PFSK-1 (cell line): Measurements from ENCODE around the gene FGB.

Experiments
- FOXP2 ChIP-seq: optimal IDR thresholded peaks from 2 replicates; pipeline ENCODE3; 2011; ENCODE audit warnings: borderline replicate concordance, control low read depth, inconsistent platforms; ENCODE audit not compliant: insufficient read depth; ENCODE audit errors: extremely low read length, extremely low read depth
- POLR2AphosphoS5 ChIP-seq: IDR thresholded peaks from 2 replicates; pipeline ENCODE4 v1.6.1; 2012; ENCODE audit warnings: low read depth, mild to moderate bottlenecking, control low read depth, low read length, moderate library complexity
- SIN3A ChIP-seq: IDR thresholded peaks from 2 replicates; pipeline ENCODE4 v1.6.1; 2012; ENCODE audit warnings: mild to moderate bottlenecking, low read length, moderate library complexity, borderline replicate concordance; ENCODE audit not compliant: insufficient read depth
- TAF1 ChIP-seq: IDR thresholded peaks from 2 replicates; pipeline ENCODE4 v1.6.1; 2012; ENCODE audit warnings: low read length, control low read depth, borderline replicate concordance; ENCODE audit not compliant: insufficient read depth
- TF ChIP-seq, protein P1 (sequence below), 2 experiments: IDR thresholded peaks; 2 replicates each; pipeline versions ENCODE4 v1.6.1 to v1.8.0; 2011 to 2012; ENCODE audit warnings: low read depth in 2 of 2, low read length in 2 of 2, control low read depth in 1 of 2, inconsistent platforms in 1 of 2, mild to moderate bottlenecking in 1 of 2, moderate library complexity in 1 of 2; ENCODE audit not compliant: insufficient read depth in 1 of 2

Gene FGB

DNA sequence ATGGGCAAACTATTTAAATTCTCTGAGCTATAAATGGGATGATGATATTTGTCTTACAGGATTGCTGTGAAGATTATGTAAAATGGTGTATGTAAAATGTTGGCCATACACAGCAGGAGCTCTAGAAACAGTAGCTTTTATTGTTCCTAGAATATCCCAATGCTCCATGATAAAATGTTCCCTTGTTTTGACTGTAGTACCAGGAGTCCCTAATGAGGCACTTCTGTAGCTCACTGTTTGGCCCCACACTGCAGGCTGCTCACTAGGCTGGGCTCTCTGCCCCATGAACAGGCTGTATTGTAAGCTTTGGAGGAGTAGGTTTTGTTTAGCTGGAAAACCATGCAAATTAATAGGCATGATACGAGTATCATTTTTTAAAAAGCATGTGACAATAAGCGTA, 31.1 kb downstream of the FGB start:
- TF ChIP-seq, protein P1, sequence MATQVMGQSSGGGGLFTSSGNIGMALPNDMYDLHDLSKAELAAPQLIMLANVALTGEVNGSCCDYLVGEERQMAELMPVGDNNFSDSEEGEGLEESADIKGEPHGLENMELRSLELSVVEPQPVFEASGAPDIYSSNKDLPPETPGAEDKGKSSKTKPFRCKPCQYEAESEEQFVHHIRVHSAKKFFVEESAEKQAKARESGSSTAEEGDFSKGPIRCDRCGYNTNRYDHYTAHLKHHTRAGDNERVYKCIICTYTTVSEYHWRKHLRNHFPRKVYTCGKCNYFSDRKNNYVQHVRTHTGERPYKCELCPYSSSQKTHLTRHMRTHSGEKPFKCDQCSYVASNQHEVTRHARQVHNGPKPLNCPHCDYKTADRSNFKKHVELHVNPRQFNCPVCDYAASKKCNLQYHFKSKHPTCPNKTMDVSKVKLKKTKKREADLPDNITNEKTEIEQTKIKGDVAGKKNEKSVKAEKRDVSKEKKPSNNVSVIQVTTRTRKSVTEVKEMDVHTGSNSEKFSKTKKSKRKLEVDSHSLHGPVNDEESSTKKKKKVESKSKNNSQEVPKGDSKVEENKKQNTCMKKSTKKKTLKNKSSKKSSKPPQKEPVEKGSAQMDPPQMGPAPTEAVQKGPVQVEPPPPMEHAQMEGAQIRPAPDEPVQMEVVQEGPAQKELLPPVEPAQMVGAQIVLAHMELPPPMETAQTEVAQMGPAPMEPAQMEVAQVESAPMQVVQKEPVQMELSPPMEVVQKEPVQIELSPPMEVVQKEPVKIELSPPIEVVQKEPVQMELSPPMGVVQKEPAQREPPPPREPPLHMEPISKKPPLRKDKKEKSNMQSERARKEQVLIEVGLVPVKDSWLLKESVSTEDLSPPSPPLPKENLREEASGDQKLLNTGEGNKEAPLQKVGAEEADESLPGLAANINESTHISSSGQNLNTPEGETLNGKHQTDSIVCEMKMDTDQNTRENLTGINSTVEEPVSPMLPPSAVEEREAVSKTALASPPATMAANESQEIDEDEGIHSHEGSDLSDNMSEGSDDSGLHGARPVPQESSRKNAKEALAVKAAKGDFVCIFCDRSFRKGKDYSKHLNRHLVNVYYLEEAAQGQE (IDR thresholded peaks at IDR 0.05; ENCODE audit: insufficient read depth in 1 of 2, low read depth in 2 of 2, low read length in 2 of 2), result no peak
- TF ChIP-seq TAF1 (no peak), FOXP2 (no peak), POLR2AphosphoS5 (no peak), SIN3A (no peak)

DNA sequence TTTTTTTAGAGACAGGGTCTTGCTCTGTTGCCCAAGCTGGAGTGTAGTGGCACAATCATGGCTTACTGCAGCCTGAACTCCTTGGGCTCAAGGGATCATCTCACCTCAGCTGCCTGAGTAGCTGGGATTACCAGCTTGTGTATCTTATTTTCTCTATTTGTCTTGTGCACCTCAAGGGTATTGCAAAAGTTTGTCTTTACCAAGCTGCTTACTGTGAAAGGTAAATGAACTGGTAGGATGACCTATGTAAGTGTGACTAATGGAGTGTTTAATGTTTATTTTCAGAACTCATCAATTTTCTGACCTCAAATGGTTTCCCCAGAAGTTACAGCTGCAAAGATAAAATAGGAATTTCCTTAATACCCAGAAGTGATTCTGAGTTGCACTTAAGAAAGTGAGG, 33.0 kb downstream of the FGB start:
- no peak for TF ChIP-seq POLR2AphosphoS5
- no peak for TF ChIP-seq FOXP2
- TF ChIP-seq TAF1, result no peak
- no peak for TF ChIP-seq SIN3A
- TF ChIP-seq, protein P1 (IDR thresholded peaks at IDR 0.05; ENCODE audit: insufficient read depth in 1 of 2, low read depth in 2 of 2, low read length in 2 of 2), result no peak

DNA sequence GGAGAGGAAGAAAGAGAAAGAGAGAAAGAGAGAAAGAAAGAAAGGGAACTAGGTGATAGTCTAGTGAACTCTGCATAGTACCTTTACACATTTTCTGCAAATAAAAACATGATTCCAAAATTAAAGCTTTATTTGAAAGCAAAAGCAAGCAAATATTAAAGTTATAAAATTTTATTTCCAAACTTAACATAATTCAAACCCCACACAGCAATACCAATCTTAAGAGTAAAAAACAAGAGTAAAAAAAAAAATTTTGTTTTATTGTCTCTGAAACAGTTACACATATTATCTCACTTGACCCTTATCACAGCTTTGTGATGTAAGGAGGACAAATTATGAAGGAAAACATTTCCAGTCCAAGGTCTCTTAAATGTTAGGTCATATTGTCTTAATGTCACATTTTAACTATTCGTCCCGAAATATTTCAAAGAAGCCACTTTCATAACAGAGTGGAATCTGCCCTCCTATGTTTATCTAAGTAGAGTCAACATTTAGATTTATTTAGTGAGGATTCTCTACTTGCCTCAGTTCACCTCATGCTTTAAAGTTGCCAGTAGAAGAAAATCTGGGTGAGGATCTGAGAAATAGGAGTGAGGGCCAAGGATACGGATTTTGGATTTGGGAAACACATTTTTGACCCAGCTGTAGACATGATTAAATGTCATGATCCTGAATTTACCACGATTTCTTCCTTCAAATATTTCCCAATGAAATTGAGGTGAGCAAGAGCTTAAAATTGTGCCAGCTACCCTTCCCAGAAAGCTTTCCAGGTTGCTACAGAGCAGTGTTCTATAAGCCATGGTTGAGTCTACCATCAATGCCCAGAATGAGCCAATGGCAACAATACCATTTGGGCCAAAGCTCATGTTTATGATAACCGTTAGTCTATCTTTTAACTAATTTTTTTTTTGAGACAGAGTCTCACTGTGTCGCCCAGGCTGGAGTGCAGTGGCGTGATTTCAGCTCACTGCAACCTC, 35.3 kb downstream of the FGB start:
- no peak for TF ChIP-seq TAF1
- TF ChIP-seq POLR2AphosphoS5, result no peak
- no peak for TF ChIP-seq FOXP2
- TF ChIP-seq, protein P1 (IDR thresholded peaks at IDR 0.05; ENCODE audit: insufficient read depth in 1 of 2, low read depth in 2 of 2, low read length in 2 of 2), result no peak
- no peak for TF ChIP-seq SIN3A

DNA sequence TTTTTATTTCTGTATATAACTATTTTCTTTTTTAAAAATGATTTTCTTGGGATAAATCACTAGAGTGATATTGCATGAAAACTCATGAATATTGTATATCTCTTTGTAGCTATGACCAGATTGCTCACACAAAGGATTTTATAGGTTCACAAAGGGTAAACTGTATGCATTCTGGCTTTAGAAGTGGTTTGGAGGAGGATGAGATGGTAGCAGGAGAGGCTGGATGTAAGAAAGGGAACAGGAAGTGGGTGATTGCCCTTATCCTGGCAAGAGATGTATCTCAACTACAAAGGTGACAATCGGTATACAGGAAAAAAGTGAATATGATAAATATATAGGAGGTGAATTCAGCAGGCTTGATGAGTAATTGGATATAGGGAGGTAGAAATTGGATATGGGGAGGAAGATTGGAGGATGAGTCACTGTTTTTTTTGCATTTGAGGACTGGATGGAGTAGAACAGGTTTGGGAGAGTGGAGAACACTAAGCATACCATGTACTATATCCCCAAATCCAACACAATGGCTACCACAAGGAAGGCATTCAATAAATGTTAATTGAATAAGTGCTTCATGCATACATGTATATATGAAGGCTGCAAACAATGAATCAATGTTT, 39.7 kb downstream of the FGB start:
- no peak for TF ChIP-seq FOXP2
- TF ChIP-seq POLR2AphosphoS5, result no peak
- no peak for TF ChIP-seq TAF1

DNA sequence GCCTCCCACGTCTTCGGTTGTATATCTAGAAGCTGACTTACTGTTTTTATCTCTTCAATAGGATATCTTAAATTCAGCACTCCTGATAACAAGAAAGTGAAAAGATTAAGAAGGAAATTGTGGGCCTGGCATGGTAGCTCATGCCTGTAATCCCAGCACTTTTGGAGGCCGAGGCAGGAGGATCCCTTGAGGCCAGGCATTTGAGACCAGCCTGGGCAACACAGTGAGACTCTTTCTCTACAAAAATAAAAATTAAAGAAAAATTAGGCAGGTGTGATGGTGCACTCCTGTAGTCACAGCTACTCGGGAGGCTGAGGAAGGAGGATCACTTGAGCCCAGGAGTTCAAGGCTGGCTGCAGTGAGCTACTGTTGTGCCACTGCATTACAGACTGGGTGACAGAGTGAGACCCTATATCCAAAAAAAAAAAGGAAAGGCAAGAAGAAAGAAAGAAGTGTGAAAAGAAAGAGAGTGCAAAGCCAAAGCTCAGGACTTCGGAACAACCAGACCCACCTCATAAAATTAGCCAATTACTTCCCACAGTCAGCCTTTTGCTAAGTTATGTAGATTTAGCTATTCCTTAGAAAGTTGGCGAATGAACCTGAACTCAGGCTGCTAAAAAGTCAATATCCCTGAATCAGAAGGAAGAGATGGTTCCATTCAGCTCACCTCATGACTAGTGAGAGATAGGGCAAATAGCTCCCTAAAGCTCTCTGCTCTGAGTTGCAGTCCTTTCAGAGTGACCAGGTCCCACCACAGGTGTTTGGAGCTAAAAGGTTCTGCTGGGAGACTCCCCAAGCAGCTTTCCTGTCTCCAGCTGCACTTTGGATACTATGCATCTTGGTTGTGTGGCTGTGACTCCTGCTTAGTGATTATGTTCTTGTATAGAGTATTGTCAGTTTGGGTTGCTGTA, 40.5 kb downstream of the FGB start:
- TF ChIP-seq FOXP2 (no peak), TAF1 (no peak), POLR2AphosphoS5 (no peak), SIN3A (no peak)
- TF ChIP-seq, protein P1 (IDR thresholded peaks at IDR 0.05; ENCODE audit: insufficient read depth in 1 of 2, low read depth in 2 of 2, low read length in 2 of 2), result no peak
